GM23338 (cell line): ENCODE measurements around the gene RPL32.

Source experiments
- CREB1 ChIP-seq: fragments of 250-450 bp; sonication (Bioruptor Pico); IDR thresholded peaks from 2 replicates; pipeline ENCODE4 v1.5.0; 2020; ENCODE audit warnings: low read depth, mild to moderate bottlenecking, moderate library complexity
- EZH2 ChIP-seq: fragments of 200-600 bp; sonication (generic); IDR thresholded peaks from one replicate; pipeline ENCODE4 v1.8.0; 2017; ENCODE audit warnings: antibody characterized with exemption, mild to moderate bottlenecking, low read depth; ENCODE audit not compliant: unreplicated experiment
- EZH2phosphoT487 ChIP-seq: fragments of 200-600 bp; sonication (generic); IDR thresholded peaks from one replicate; pipeline ENCODE4 v1.8.1; 2018; ENCODE audit warnings: antibody characterized with exemption; ENCODE audit not compliant: unreplicated experiment
- JUNB ChIP-seq: IDR thresholded peaks from one replicate; pipeline ENCODE4 v1.6.1; 2016; ENCODE audit warnings: antibody characterized with exemption; ENCODE audit not compliant: unreplicated experiment
- NANOG ChIP-seq: IDR thresholded peaks from 2 replicates; pipeline ENCODE4 v1.6.1; 2016; ENCODE audit warnings: antibody characterized with exemption, borderline replicate concordance
- POLR2AphosphoS5 ChIP-seq: IDR thresholded peaks from 2 replicates; pipeline ENCODE4 v1.6.1; 2016; ENCODE audit warnings: antibody characterized with exemption, low read depth
- ZNF114 ChIP-seq: fragments of 250-450 bp; sonication (Bioruptor Pico); IDR thresholded peaks from 2 replicates; pipeline ENCODE4 v1.5.0; 2020; ENCODE audit warnings: mild to moderate bottlenecking, moderate library complexity
- ZNF331 ChIP-seq: fragments of 250-450 bp; sonication (Bioruptor Pico); IDR thresholded peaks from 2 replicates; pipeline ENCODE4 v1.5.0; 2020; ENCODE audit warnings: low read depth, mild to moderate bottlenecking, moderate library complexity
- TF ChIP-seq, protein P1 (sequence below), 2 experiments: fragments of 200-600 bp in 1 of 2; sonication (generic) in 1 of 2; conservative IDR thresholded peaks; 2 replicates each; pipeline versions ENCODE4 v1.5.1 to v1.6.1; 2016 to 2017; ENCODE audit warnings: antibody characterized with exemption in 2 of 2, low read depth in 2 of 2, mild to moderate bottlenecking in 2 of 2, moderate library complexity in 1 of 2
- TF ChIP-seq, protein P2 (sequence below): IDR thresholded peaks from one replicate; pipeline ENCODE4 v1.6.1; 2018; ENCODE audit warnings: antibody characterized with exemption; ENCODE audit not compliant: unreplicated experiment
- TF ChIP-seq, protein P3 (sequence below): fragments of 250-450 bp; sonication (Bioruptor Pico); IDR thresholded peaks from 2 replicates; pipeline ENCODE4 v1.5.0; 2020; ENCODE audit warnings: mild to moderate bottlenecking, moderate library complexity
- TF ChIP-seq, protein P4 (sequence below): IDR thresholded peaks from 2 replicates; pipeline ENCODE4 v1.6.1; 2016; ENCODE audit warnings: antibody characterized with exemption

DNA sequence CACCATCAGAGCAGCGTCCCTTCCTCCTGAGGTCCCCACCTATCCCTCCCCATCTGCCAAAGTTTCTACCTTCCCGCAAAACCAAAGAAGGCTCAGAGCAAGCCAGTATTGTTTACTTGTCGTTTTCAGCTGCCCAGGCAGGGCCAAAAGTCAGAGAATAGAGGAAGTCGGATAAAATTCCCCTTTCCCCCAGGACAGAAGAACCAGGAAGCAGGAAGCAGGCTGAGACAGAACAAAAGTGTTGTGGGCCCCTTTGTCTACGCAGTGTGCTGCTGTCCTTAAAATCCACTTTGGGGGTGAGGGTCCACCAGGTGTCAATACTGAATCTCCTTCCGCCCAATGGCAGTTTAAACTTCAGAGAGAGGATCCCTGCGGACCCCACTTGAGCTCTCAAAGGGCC lies 18.5 kb upstream of the RPL32 start:
- TF ChIP-seq EZH2 (no peak), POLR2AphosphoS5 (no peak), EZH2phosphoT487 (no peak), CREB1 (CRISPR knock-in tag) (no peak), NANOG (no peak), JUNB (no peak), ZNF331 (CRISPR knock-in tag) (no peak), ZNF114 (CRISPR knock-in tag) (no peak)
- TF ChIP-seq, protein P1, sequence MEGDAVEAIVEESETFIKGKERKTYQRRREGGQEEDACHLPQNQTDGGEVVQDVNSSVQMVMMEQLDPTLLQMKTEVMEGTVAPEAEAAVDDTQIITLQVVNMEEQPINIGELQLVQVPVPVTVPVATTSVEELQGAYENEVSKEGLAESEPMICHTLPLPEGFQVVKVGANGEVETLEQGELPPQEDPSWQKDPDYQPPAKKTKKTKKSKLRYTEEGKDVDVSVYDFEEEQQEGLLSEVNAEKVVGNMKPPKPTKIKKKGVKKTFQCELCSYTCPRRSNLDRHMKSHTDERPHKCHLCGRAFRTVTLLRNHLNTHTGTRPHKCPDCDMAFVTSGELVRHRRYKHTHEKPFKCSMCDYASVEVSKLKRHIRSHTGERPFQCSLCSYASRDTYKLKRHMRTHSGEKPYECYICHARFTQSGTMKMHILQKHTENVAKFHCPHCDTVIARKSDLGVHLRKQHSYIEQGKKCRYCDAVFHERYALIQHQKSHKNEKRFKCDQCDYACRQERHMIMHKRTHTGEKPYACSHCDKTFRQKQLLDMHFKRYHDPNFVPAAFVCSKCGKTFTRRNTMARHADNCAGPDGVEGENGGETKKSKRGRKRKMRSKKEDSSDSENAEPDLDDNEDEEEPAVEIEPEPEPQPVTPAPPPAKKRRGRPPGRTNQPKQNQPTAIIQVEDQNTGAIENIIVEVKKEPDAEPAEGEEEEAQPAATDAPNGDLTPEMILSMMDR (conservative IDR thresholded peaks at IDR 0.05; ENCODE audit: low read depth in 2 of 2): no peak
- TF ChIP-seq, protein P2, sequence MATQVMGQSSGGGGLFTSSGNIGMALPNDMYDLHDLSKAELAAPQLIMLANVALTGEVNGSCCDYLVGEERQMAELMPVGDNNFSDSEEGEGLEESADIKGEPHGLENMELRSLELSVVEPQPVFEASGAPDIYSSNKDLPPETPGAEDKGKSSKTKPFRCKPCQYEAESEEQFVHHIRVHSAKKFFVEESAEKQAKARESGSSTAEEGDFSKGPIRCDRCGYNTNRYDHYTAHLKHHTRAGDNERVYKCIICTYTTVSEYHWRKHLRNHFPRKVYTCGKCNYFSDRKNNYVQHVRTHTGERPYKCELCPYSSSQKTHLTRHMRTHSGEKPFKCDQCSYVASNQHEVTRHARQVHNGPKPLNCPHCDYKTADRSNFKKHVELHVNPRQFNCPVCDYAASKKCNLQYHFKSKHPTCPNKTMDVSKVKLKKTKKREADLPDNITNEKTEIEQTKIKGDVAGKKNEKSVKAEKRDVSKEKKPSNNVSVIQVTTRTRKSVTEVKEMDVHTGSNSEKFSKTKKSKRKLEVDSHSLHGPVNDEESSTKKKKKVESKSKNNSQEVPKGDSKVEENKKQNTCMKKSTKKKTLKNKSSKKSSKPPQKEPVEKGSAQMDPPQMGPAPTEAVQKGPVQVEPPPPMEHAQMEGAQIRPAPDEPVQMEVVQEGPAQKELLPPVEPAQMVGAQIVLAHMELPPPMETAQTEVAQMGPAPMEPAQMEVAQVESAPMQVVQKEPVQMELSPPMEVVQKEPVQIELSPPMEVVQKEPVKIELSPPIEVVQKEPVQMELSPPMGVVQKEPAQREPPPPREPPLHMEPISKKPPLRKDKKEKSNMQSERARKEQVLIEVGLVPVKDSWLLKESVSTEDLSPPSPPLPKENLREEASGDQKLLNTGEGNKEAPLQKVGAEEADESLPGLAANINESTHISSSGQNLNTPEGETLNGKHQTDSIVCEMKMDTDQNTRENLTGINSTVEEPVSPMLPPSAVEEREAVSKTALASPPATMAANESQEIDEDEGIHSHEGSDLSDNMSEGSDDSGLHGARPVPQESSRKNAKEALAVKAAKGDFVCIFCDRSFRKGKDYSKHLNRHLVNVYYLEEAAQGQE: no peak
- TF ChIP-seq, protein P3, sequence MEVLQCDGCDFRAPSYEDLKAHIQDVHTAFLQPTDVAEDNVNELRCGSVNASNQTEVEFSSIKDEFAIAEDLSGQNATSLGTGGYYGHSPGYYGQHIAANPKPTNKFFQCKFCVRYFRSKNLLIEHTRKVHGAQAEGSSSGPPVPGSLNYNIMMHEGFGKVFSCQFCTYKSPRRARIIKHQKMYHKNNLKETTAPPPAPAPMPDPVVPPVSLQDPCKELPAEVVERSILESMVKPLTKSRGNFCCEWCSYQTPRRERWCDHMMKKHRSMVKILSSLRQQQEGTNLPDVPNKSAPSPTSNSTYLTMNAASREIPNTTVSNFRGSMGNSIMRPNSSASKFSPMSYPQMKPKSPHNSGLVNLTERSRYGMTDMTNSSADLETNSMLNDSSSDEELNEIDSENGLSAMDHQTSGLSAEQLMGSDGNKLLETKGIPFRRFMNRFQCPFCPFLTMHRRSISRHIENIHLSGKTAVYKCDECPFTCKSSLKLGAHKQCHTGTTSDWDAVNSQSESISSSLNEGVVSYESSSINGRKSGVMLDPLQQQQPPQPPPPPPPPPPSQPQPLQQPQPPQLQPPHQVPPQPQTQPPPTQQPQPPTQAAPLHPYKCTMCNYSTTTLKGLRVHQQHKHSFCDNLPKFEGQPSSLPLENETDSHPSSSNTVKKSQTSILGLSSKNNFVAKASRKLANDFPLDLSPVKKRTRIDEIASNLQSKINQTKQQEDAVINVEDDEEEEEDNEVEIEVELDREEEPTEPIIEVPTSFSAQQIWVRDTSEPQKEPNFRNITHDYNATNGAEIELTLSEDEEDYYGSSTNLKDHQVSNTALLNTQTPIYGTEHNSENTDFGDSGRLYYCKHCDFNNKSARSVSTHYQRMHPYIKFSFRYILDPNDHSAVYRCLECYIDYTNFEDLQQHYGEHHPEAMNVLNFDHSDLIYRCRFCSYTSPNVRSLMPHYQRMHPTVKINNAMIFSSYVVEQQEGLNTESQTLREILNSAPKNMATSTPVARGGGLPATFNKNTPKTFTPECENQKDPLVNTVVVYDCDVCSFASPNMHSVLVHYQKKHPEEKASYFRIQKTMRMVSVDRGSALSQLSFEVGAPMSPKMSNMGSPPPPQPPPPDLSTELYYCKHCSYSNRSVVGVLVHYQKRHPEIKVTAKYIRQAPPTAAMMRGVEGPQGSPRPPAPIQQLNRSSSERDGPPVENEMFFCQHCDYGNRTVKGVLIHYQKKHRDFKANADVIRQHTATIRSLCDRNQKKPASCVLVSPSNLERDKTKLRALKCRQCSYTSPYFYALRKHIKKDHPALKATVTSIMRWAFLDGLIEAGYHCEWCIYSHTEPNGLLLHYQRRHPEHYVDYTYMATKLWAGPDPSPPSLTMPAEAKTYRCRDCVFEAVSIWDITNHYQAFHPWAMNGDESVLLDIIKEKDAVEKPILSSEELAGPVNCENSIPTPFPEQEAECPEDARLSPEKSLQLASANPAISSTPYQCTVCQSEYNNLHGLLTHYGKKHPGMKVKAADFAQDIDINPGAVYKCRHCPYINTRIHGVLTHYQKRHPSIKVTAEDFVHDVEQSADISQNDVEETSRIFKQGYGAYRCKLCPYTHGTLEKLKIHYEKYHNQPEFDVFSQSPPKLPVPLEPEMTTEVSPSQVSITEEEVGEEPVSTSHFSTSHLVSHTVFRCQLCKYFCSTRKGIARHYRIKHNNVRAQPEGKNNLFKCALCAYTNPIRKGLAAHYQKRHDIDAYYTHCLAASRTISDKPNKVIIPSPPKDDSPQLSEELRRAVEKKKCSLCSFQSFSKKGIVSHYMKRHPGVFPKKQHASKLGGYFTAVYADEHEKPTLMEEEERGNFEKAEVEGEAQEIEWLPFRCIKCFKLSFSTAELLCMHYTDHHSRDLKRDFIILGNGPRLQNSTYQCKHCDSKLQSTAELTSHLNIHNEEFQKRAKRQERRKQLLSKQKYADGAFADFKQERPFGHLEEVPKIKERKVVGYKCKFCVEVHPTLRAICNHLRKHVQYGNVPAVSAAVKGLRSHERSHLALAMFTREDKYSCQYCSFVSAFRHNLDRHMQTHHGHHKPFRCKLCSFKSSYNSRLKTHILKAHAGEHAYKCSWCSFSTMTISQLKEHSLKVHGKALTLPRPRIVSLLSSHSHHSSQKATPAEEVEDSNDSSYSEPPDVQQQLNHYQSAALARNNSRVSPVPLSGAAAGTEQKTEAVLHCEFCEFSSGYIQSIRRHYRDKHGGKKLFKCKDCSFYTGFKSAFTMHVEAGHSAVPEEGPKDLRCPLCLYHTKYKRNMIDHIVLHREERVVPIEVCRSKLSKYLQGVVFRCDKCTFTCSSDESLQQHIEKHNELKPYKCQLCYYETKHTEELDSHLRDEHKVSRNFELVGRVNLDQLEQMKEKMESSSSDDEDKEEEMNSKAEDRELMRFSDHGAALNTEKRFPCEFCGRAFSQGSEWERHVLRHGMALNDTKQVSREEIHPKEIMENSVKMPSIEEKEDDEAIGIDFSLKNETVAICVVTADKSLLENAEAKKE: no peak
- TF ChIP-seq, protein P4, sequence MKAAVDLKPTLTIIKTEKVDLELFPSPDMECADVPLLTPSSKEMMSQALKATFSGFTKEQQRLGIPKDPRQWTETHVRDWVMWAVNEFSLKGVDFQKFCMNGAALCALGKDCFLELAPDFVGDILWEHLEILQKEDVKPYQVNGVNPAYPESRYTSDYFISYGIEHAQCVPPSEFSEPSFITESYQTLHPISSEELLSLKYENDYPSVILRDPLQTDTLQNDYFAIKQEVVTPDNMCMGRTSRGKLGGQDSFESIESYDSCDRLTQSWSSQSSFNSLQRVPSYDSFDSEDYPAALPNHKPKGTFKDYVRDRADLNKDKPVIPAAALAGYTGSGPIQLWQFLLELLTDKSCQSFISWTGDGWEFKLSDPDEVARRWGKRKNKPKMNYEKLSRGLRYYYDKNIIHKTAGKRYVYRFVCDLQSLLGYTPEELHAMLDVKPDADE: no peak
